Lower lobe of right lung (tissue), 2 donors: ENCODE data around the gene ZNF469. TPM values are rescaled to one million over a fixed set of nuclear protein-coding genes. Genes with fewer than 3 reads are reported as not detected.

Experiments used
- ATAC-seq, 2 donors: fragments of 200-7000 bp; cut with Tn5 transposase; one replicate each; pipeline ENCODE4 v1.9.1; 2020 to 2022; ENCODE audit warnings: mild to moderate bottlenecking in 2 of 2, moderate library complexity in 2 of 2
- DNase-seq: peaks from one replicate; pipeline ENCODE4 v3.0.0-alpha.2; 2020
- H3K27ac ChIP-seq: fragments of 200-600 bp; one replicate; pipeline ENCODE4 v1.8.0; 2022
- H3K27me3 ChIP-seq: fragments of 200-600 bp; one replicate; pipeline ENCODE4 v1.8.0; 2022; ENCODE audit warnings: low read depth
- H3K36me3 ChIP-seq: fragments of 200-600 bp; one replicate; pipeline ENCODE4 v1.8.0; 2022; ENCODE audit warnings: mild to moderate bottlenecking
- H3K4me1 ChIP-seq: fragments of 200-600 bp; one replicate; pipeline ENCODE4 v1.8.0; 2022
- H3K4me3 ChIP-seq: fragments of 200-600 bp; one replicate; pipeline ENCODE4 v1.8.0; 2022; ENCODE audit warnings: mild to moderate bottlenecking
- H3K9me3 ChIP-seq: fragments of 200-600 bp; one replicate; pipeline ENCODE4 v1.8.0; 2022
- CTCF ChIP-seq: fragments of 200-600 bp; IDR thresholded peaks from one replicate; pipeline ENCODE4 v1.8.0; 2022; ENCODE audit warnings: antibody characterized with exemption, mild to moderate bottlenecking
- intact Hi-C: fragments of 100-400 bp; cut with DNase I; formaldehyde crosslinking; loops from one replicate; pipeline ENCODE4 v1.11.0; 2022
- total RNA-seq: library from RNA; stranded (reverse); fragmentation: NEBNext Ultra II Directional; extraction: Animal tissue kit (Norgen Biotek cat#: 25700); gene quantifications from one replicate; pipeline ENCODE4 v1.2.1, GENCODE V29; 2021
- donor health status: DM: no; HTN: yes; CAD: no; lungs with severe emphysema.

ZNF469 gene
- total RNA-seq, 1 donor from 2014 or later, result 2.0 TPM

DNA sequence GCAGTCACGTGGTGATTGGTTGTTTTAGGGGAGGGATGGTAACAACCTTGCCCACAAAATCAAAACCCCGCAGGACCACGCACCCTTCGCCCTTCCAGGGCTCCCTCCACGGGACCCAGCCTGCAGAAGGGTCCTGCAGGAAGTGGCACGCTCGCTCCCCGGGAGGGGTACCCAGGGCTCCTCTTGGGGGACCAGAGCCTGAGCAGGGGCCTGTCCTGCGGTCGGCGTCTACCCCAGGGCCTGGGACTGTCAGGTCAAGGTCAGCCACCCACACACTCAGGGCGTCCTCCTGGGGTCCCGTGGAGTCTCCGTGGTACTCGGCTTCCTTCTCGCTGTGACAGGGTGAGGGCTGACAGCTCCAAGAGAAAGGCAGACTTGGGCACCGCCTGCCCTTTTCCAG lies 33.9 kb downstream of the ZNF469 start:
- Histone ChIP-seq H3K4me3 (no peak overlapping the region), H3K9me3 (no peaks in the 10 kb centered on the region), H3K4me1 (no peaks in the 10 kb centered on the region), H3K36me3 (no peaks in the 10 kb centered on the region), H3K27me3 (no peaks in the 10 kb centered on the region), H3K27ac (no peak overlapping the region)
- DNase-seq (no peak), ATAC-seq (no peak)
- TF ChIP-seq CTCF, result no peak
- intact Hi-C loops, result no loop called here

GRCh38 chr16:88417684-88418476 lies 35.1 kb downstream of the ZNF469 start:
- ATAC-seq, result no peak
- H3K4me3 ChIP-seq, result no peak overlapping the region
- no peaks in the 10 kb centered on the region for H3K36me3 ChIP-seq
- TF ChIP-seq CTCF, result no peak
- no peaks in the 10 kb centered on the region for H3K4me1 ChIP-seq
- no peak for DNase-seq
- intact Hi-C loops, result no loop called here
- H3K9me3 ChIP-seq, result no peaks in the 10 kb centered on the region
- H3K27me3 ChIP-seq, result no peaks in the 10 kb centered on the region
- no peak overlapping the region for H3K27ac ChIP-seq

DNA sequence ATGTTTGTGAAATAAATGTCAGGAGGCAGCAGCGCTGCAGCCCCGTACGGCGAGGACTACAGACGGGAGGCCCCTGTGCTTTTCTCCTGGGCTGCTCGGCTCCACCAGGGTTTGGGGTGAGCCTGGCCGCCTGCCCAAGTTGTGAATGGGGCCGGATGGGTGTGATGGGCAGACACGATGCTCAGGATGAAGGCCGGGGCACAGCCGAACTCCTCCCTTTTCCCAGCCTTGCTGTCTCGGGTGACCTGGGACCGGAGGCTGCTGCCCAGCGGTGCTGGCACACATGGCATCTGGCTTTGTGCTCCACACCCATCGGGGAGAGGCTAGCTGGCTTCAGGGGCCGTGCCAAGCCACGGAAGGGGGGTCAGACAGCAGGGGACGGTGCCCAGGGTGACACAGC lies 36.1 kb downstream of the ZNF469 start:
- DNase-seq, result no peak
- Histone ChIP-seq H3K27me3 (no peaks in the 10 kb centered on the region), H3K4me1 (no peaks in the 10 kb centered on the region), H3K4me3 (no peak overlapping the region), H3K36me3 (no peaks in the 10 kb centered on the region), H3K9me3 (no peaks in the 10 kb centered on the region), H3K27ac (no peak overlapping the region)
- ATAC-seq, result no peak
- TF ChIP-seq CTCF, result no peak
- intact Hi-C loops, result no loop called here

- Histone ChIP-seq H3K27me3 (no peaks in the 10 kb centered on the region), H3K27ac (no peak overlapping the region), H3K9me3 (no peaks in the 10 kb centered on the region), H3K4me3 (no peak overlapping the region), H3K36me3 (no peaks in the 10 kb centered on the region), H3K4me1 (no peaks in the 10 kb centered on the region)
- intact Hi-C loops, result no loop called here
- no peak for DNase-seq
- TF ChIP-seq CTCF, result no peak
- ATAC-seq, result peak in 1 of 2 donors; percentile 9
Measured at GRCh38 chr16:88419790-88420189, 37.0 kb downstream of the ZNF469 start.

GRCh38 chr16:88420496-88420895 lies 37.7 kb downstream of the ZNF469 start:
- no peak overlapping the region for H3K27ac ChIP-seq
- no peak for ATAC-seq
- H3K4me3 ChIP-seq, result no peak overlapping the region
- intact Hi-C loops, result no loop called here
- H3K4me1 ChIP-seq, result no peaks in the 10 kb centered on the region
- no peak for DNase-seq
- H3K9me3 ChIP-seq, result no peaks in the 10 kb centered on the region
- TF ChIP-seq CTCF, result no peak
- no peaks in the 10 kb centered on the region for H3K36me3 ChIP-seq
- no peaks in the 10 kb centered on the region for H3K27me3 ChIP-seq
